ENCODE measurements around the gene CDH4.

GRCh38 chr20:61487997-61488371, 235.9 kb downstream of the CDH4 start:
- TF ChIP-seq POLR2AphosphoS5 (IDR thresholded peaks at IDR 0.05): no peak
- TF ChIP-seq, protein P1, sequence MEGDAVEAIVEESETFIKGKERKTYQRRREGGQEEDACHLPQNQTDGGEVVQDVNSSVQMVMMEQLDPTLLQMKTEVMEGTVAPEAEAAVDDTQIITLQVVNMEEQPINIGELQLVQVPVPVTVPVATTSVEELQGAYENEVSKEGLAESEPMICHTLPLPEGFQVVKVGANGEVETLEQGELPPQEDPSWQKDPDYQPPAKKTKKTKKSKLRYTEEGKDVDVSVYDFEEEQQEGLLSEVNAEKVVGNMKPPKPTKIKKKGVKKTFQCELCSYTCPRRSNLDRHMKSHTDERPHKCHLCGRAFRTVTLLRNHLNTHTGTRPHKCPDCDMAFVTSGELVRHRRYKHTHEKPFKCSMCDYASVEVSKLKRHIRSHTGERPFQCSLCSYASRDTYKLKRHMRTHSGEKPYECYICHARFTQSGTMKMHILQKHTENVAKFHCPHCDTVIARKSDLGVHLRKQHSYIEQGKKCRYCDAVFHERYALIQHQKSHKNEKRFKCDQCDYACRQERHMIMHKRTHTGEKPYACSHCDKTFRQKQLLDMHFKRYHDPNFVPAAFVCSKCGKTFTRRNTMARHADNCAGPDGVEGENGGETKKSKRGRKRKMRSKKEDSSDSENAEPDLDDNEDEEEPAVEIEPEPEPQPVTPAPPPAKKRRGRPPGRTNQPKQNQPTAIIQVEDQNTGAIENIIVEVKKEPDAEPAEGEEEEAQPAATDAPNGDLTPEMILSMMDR (IDR thresholded peaks at IDR 0.05): no peak

Measured in prostate gland (tissue), 2 donors.